GM21717 (cell line): Measurements from ENCODE around the gene ACTL7A.
"Not testable (repeated sequence)": the region's sequence is repeated elsewhere in the genome, so short reads cannot be mapped to it uniquely, and the experiment has no call there.

Source experiments
- ATAC-seq: cut with Tn5 transposase; IDR thresholded peaks from one replicate; pipeline ENCODE4 v1.9.1; 2021; ENCODE audit warnings: mild to moderate bottlenecking, moderate library complexity; ENCODE audit not compliant: unreplicated experiment

Gene ACTL7A

DNA sequence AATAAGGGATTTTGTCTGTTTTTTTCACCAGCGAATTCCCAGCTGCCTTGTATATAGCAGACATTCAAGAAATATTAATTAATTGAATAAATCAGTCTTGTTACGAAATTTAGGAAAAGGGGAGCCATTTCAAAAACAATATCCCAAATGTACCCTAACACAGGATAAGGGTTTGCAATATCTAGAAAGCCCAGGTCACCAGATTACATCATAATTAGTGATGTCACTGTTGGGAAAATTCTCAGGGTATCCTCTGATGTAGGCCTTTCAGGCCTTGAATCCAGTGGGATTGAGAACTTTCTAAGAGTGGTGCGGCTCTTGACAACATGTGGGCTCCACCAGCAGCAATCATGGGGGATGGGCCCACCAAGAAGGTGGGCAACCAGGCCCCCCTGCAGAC lies at the start of gene ACTL7A:
TSS of gene ACTL7A (plus strand) at position 270 of the 400 bp plus-strand sequence. CDS start at position 327, 57 bp downstream.
- no peak for ATAC-seq

GRCh38 chr9:108812396-108813025 lies 49.6 kb upstream of the ACTL7A start:
- ATAC-seq: no peak

GRCh38 chr9:108813951-108814601 lies 48.0 kb upstream of the ACTL7A start:
- ATAC-seq: no peak

GRCh38 chr9:108815156-108815555 lies 46.9 kb upstream of the ACTL7A start:
- no peak for ATAC-seq

DNA sequence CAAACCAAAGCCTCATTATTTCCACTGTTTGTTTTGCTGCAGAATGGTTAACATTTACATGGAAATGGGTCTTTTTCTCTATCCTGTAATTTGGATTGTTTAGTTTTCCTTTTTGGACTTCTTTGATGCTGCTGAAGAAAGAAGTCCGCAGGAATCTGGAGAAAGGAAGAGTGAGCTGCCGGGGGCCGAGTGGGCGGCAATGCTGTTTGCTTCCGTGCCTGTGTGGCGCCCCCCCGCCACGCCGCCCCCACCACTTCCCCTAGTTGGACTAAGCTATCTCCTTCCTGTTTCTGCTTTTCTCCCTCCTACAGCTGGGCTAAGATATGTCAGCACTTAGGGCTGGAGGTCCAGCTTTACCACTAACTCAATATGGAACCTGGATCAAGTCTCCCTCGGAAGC lies 46.0 kb upstream of the ACTL7A start:
- ATAC-seq: no peak

GRCh38 chr9:108823829-108824228 lies 38.2 kb upstream of the ACTL7A start:
- no peak for ATAC-seq

DNA sequence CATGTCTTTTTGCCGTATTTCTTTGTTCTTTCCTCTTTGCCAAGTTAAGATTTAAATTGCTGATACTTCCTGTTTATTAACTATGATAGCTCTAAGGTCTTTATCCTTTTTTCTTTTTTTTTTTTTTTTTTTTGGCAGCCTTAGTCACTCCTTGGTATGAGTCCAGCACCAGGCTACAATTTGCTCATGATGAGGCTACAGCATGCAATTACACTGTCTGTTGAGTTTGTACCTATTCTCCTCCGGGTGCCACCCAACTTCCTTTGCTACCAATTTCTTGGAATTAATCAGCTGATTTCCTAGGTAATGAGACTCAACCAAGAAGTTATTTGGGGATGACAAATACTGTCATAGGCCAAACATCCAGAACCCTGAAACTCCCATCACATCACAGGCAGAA lies 31.8 kb upstream of the ACTL7A start:
- no peak for ATAC-seq

DNA sequence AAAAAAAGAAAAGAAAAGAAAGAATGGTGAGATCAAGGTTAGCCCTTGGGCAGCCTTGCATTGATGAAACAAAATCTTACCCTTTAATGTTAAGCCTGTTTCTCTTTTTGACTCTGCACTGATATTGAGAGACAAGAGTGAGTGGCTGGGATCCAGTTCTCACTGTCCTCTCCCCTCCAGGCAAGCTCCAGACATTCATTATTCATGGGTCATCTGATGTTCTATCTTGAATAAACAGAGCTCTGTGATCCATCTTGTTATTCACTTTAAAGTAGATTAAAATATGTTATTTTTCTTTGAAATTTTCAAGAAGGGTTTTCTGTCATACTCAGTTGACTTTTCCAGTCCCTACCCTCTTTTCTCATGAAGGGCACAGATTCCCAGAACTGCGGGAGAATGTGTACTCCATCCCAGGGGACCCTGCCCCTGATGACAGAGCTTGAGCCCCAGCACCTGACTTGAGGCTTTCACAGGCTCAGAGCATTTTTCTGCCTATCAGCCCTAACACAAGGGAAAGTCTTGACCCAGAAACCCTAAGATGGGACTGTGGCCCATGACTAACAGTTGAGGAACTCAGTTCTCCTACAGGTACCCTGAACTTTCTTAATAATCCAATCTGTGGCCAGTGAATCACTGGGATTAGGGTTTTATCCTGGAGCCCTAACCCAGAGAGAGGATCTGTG lies 30.4 kb upstream of the ACTL7A start:
- ATAC-seq: no peak

DNA sequence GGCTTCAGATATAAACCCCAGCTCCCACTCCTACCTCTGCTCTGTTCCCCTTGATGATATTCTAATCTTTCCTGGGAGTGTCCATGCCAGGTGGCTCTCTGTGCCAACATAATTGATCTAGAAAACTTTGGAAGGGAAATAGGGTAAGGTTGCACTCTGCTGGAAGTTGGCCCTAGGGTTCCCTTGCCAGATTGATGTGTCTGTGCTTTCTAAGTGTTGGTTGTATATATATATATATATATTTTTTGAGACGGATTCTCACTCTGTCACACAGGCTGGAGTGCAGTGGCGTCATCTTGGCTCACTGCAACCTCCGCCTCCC lies 29.9 kb upstream of the ACTL7A start:
- no peak for ATAC-seq

DNA sequence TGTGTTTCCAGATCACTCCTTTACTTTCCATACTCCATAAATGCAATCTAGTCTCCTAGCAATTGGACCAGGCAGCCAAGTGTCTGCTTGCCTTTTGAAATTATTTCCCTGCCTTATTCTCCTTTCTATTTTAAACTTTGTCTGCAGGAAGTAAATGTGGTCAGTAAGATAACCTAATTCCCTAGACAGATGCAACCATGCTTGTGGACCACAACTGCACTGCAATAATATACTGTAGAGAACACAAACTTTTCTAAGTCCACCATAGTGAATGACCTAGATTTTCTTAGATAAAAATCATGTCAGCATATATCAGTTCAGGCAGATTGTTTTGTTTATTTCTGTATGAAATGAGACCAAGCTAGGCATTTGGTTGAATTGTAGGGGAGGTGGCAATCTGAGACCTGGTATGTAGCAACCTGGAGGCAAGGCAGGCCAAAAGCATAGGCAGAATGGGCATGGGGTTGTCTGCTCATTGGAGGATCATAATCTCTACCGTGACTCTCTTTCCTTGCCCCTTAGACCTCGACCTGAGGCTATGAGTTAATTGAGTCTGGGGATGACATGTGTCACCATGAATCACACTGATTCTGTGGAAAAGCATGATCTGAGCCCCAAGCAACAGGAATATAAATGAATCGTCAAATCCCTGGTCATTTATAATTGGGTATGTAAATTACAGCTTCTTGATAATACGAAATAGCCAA lies 27.0 kb upstream of the ACTL7A start:
- ATAC-seq: no peak

DNA sequence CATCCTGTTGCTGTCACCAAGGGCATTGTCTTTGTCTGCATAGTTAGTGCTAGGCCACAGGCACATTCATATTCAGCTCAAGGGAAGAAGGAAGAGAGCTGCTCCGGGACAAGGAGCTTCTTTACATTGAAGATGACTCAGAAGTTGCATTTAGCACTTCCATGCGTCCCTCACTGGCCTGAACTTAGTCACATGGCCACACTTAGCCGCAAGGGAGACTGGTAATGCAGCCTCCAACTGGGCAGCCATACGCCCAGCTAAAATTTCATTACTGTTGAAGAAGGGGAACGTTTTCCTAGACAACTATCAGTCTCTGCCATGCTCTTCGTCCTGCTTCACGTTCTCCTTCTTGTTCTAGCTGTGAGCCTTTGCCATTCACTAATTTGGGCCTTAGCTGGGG lies 26.2 kb upstream of the ACTL7A start:
- ATAC-seq: no peak

DNA sequence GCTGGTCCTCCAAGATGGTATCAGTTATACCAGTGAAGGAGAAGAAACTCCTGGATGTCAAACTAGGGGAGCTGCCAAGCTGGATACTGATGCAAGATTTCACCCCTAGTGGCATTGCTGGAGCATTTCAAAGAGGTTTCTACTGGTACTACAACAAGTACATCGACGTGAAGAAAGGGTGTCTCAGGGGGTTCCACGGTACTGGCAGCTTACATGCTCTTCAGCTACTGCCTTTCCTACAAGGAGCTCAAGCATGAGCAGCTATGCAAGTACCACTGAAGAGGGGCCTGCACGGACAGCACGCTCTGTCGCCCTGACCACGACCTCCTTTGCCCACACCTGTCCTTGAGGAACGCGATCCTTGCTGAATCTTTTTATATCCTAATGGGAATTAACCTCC lies 25.7 kb upstream of the ACTL7A start:
- ATAC-seq: no peak

DNA sequence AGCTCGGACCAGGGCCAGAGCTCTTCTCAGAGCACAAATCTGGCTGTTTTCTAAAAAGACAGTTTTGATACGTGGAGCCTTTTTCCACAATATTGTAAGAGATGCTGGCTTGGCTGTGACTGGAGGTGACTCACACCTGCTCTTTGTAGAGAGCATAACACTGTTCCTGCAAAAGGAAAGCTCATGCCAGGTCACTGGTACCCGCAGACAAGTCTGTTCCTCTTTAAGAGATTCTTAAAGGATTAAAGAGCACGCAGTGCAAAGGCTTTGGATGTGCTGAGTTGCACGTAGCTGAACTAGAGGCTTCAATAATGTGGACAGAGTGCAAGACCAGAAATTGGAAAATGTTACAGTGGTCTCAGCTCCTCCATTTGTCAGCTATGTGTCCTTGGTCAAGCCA lies 25.3 kb upstream of the ACTL7A start:
- ATAC-seq: no peak

GRCh38 chr9:108837530-108837929 lies 24.5 kb upstream of the ACTL7A start:
- ATAC-seq: no peak

DNA sequence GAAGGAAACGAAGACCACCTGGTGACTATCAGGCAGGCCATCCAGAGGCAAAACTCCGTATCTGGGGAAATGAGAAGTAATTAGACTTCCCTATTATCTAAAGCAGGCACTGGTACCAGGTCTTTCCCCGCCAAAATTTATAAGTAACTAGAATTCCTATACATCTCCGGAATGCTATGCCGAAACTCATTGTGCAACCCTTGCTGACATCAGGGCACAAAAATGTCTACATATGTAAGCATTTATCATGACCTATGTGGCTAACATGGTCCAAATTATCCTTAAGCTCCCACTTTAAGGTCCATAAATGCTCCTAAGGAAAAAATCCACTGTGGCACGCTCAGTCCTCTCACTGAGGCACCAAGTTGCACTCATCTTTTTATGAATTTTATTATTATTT lies 24.0 kb upstream of the ACTL7A start:
- no peak for ATAC-seq

- ATAC-seq: not testable (repeated sequence)
Measured at GRCh38 chr9:108839561-108839960, 22.5 kb upstream of the ACTL7A start.

GRCh38 chr9:108842610-108843295 lies 19.3 kb upstream of the ACTL7A start:
- ATAC-seq: no peak

DNA sequence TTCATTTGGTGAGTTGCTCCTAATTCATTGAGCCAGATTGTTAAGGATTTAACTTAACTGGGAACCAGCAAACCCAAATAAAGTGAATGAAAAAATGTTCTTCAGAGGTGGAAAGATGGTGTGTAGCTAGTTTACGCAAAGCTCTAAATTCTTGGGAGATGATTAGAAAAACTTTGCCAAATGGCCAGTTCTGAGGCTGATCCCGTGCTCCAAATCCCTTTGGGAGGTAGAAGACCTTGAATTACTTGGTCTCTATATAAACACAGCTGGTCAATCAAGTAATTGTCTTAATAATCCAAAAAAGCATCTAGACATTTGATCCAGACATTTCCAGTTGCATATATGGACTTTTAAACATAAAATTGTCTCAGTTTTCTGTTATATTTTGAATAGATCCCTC lies 17.7 kb upstream of the ACTL7A start:
- no peak for ATAC-seq

- ATAC-seq: no peak
Measured at GRCh38 chr9:108844856-108845255, 17.2 kb upstream of the ACTL7A start.

DNA sequence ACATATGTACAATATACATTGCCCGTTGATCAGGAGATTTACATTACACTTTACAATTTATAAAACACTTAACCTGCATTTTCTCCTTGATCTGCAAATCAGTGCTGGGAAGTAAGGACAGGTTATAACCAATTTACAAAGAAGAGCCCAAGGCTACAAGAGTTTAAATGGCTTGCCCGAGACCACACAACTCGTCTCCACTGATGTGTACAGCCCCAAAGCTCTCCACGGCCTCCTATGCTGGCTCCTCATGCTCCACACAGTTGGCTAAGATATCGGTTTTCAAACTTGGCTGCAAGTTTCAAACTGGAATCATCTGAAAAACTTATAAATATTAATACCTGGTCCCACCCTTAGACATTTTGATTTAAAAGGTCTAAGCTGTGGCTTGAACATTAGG lies 16.6 kb upstream of the ACTL7A start:
- no peak for ATAC-seq

DNA sequence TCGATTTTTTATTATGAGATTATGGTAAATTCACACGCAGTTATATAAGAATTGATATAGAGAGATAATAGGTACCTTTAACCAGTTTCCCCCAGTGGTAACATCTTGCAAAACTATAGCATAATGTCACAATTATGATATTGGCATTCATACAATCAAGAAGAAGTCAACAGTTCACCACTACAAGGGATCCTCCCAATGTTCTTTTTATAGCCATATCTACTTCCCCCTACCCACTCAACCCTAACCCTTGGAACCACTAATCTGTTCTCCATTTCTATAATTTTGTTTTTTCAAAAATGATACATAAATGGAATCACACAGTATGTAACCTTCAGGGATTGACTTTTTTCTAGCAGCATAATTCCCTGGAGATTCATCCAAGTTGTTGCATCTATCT lies 16.1 kb upstream of the ACTL7A start:
- ATAC-seq: no peak
